ENCODE data around the gene BST1.

DNA sequence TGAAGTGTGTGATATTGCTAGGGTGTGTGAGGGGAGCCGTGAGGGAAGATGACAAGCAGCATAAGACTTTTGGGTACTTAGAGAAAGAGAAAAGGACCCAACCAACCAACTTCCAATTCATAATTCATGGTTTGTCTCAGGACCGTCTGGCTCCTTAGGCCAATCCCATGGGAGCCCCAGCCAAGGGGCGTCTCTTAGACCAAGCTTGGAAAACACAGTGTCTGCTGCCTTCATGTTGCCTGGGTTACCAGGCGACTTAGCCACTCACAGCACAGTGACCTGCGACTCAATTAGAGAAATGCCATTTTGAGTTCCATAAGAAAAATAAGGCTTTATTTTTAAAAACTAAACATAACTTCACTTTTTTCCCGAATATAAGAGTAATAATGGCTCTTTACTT is 32.7 kb downstream of the BST1 start:
- TF ChIP-seq, protein P1, sequence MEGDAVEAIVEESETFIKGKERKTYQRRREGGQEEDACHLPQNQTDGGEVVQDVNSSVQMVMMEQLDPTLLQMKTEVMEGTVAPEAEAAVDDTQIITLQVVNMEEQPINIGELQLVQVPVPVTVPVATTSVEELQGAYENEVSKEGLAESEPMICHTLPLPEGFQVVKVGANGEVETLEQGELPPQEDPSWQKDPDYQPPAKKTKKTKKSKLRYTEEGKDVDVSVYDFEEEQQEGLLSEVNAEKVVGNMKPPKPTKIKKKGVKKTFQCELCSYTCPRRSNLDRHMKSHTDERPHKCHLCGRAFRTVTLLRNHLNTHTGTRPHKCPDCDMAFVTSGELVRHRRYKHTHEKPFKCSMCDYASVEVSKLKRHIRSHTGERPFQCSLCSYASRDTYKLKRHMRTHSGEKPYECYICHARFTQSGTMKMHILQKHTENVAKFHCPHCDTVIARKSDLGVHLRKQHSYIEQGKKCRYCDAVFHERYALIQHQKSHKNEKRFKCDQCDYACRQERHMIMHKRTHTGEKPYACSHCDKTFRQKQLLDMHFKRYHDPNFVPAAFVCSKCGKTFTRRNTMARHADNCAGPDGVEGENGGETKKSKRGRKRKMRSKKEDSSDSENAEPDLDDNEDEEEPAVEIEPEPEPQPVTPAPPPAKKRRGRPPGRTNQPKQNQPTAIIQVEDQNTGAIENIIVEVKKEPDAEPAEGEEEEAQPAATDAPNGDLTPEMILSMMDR (IDR thresholded peaks at IDR 0.05) = no peak
- no peak for TF ChIP-seq POLR2A (IDR thresholded peaks at IDR 0.05)

Data from testis (tissue), 2 donors.